C4-2B (cell line): ENCODE results near the gene TCAP.

Experiments
- H3K27ac ChIP-seq: fragments of 450-650 bp; 2 replicates; pipeline ENCODE4 v1.5.1; 2017
- CTCF ChIP-seq: fragments of 450-650 bp; conservative IDR thresholded peaks from 2 replicates; pipeline ENCODE4 v1.5.1; 2017; ENCODE audit warnings: mild to moderate bottlenecking
- ZFX ChIP-seq: fragments of 450-650 bp; IDR thresholded peaks from 2 replicates; pipeline ENCODE4 v1.6.1; 2017

TCAP gene

GRCh38 chr17:39664581-39665561 is at the start of gene TCAP:
Gene TCAP, plus strand, starts transcription at chr17:39665349. Its CDS starts 11 bp downstream, at chr17:39665360.
- no peak for TF ChIP-seq ZFX
- no peak for TF ChIP-seq CTCF
- H3K27ac ChIP-seq = peak within 1 kb of the TSS; percentile 30

GRCh38 chr17:39615434-39615833 is 49.7 kb upstream of the TCAP start:
- TF ChIP-seq ZFX (no peak), CTCF (no peak)
- H3K27ac ChIP-seq = no peak overlapping the region

- H3K27ac ChIP-seq = peak overlapping the region; percentile 76
- TF ChIP-seq CTCF (no peak), ZFX (no peak)
These were observed 48.1 kb upstream of the TCAP start for GRCh38 chr17:39617100-39617445.

- H3K27ac ChIP-seq = peak overlapping the region; percentile 76
- TF ChIP-seq CTCF (no peak), ZFX (no peak)
These were observed 47.5 kb upstream of the TCAP start for GRCh38 chr17:39617446-39618245.

- H3K27ac ChIP-seq = peak overlapping the region; percentile 76
- TF ChIP-seq CTCF (no peak), ZFX (no peak)
These were observed 46.8 kb upstream of the TCAP start for GRCh38 chr17:39618246-39618913.

- TF ChIP-seq CTCF = no peak
- no peak for TF ChIP-seq ZFX
- H3K27ac ChIP-seq = peak overlapping the region; percentile 76
These were observed 46.0 kb upstream of the TCAP start for GRCh38 chr17:39618956-39619785.
